ENCODE results near the gene OR6N1. TPM values are rescaled to one million over a fixed set of nuclear protein-coding genes. Genes with fewer than 3 reads are reported as not detected.

OR6N1 gene
- polyA plus RNA-seq, 3 donors, result not detected

GRCh38 chr1:158728510-158729225, 43.3 kb downstream of the OR6N1 start:
- Histone ChIP-seq H3K4me3 (replicated peaks in 1 of 3; ENCODE audit: low read depth in 2 of 3, low read length in 3 of 3) (no peak overlapping the region), H3K9me3 (replicated peaks in 1 of 2; ENCODE audit: control insufficient read depth in 1 of 2, insufficient read depth in 1 of 2, low read length in 2 of 2) (no peaks in the 10 kb centered on the region), H3K27ac (ENCODE audit: low read depth in 1 of 2, low read length in 2 of 2) (no peak overlapping the region), H4K20me1 (ENCODE audit: insufficient read depth, low read length) (no peaks in the 10 kb centered on the region), H3K36me3 (replicated peaks in 1 of 2; ENCODE audit: control insufficient read depth in 1 of 2, insufficient read depth in 2 of 2, low read length in 2 of 2) (no peaks in the 10 kb centered on the region), H3K27me3 (ENCODE audit: control insufficient read depth in 2 of 2, insufficient read depth in 2 of 2, low read length in 2 of 2) (no peaks in the 10 kb centered on the region), H3K9ac (ENCODE audit: insufficient read depth, low read length, poor library complexity, severe bottlenecking) (no peak overlapping the region), H3K4me1 (ENCODE audit: control insufficient read depth in 1 of 2, insufficient read depth in 2 of 2, low read length in 2 of 2) (peaks cover 3 to 14% of the 10 kb centered on the region in 2 donors), H3K79me2 (ENCODE audit: insufficient read depth, low read length) (no peaks in the 10 kb centered on the region), H3K4me2 (replicated peaks; ENCODE audit: extremely low read depth, low read length, poor library complexity, severe bottlenecking) (no peak overlapping the region), H2AFZ (ENCODE audit: insufficient read depth, low read depth, low read length, poor library complexity, severe bottlenecking) (no peak overlapping the region)
- DNase-seq, result no peak
- no peak overlapping the region for H3K4me3 Mint-ChIP-seq
- peaks cover 17% of the 10 kb centered on the region for H3K4me1 Mint-ChIP-seq
- H3K36me3 Mint-ChIP-seq, result no peaks in the 10 kb centered on the region
- H3K9me3 Mint-ChIP-seq, result peaks cover 0 to 2% (median 0%) of the 10 kb centered on the region in 7 donors
- H3K27me3 Mint-ChIP-seq (ENCODE audit: low read depth in 3 of 3), result no peaks in the 10 kb centered on the region
- intact Hi-C loops (cut with micrococcal nuclease), result no loop called here
- no peak for TF ChIP-seq CTCF (IDR thresholded peaks at IDR 0.05)
- no CpG with 5 or more reads among the region's 3 CpGs for WGBS (ENCODE audit: insufficient coverage)
- peak overlapping the region in 1 of 7 donors; percentile 43 for H3K27ac Mint-ChIP-seq

GRCh38 chr1:158724442-158724841, 47.6 kb downstream of the OR6N1 start:
- no peak overlapping the region for H3K27ac Mint-ChIP-seq
- H3K9me3 Mint-ChIP-seq, result peaks cover 0 to 3% (median 0%) of the 10 kb centered on the region in 7 donors
- TF ChIP-seq CTCF (IDR thresholded peaks at IDR 0.05), result no peak
- no peaks in the 10 kb centered on the region for H4K20me1 ChIP-seq (ENCODE audit: insufficient read depth, low read length)
- no peak overlapping the region for H2AFZ ChIP-seq (ENCODE audit: insufficient read depth, low read depth, low read length, poor library complexity, severe bottlenecking)
- WGBS (ENCODE audit: insufficient coverage), result 100% methylated on average over 4 of the region's 5 CpGs
- H3K9ac ChIP-seq (ENCODE audit: insufficient read depth, low read length, poor library complexity, severe bottlenecking), result no peak overlapping the region
- intact Hi-C loops (cut with micrococcal nuclease), result no loop called here
- H3K27me3 ChIP-seq (ENCODE audit: control insufficient read depth in 2 of 2, insufficient read depth in 2 of 2, low read length in 2 of 2), result no peaks in the 10 kb centered on the region
- H3K36me3 Mint-ChIP-seq, result no peaks in the 10 kb centered on the region
- no peak overlapping the region for H3K4me2 ChIP-seq (replicated peaks; ENCODE audit: extremely low read depth, low read length, poor library complexity, severe bottlenecking)
- no peak overlapping the region for H3K4me3 ChIP-seq (replicated peaks in 1 of 3; ENCODE audit: low read depth in 2 of 3, low read length in 3 of 3)
- peaks cover 0 to 2% of the 10 kb centered on the region in 2 donors for H3K4me1 ChIP-seq (ENCODE audit: control insufficient read depth in 1 of 2, insufficient read depth in 2 of 2, low read length in 2 of 2)
- H3K9me3 ChIP-seq (replicated peaks in 1 of 2; ENCODE audit: control insufficient read depth in 1 of 2, insufficient read depth in 1 of 2, low read length in 2 of 2), result no peaks in the 10 kb centered on the region
- no peaks in the 10 kb centered on the region for H3K27me3 Mint-ChIP-seq (ENCODE audit: low read depth in 3 of 3)
- no peak for DNase-seq
- H3K36me3 ChIP-seq (replicated peaks in 1 of 2; ENCODE audit: control insufficient read depth in 1 of 2, insufficient read depth in 2 of 2, low read length in 2 of 2), result no peaks in the 10 kb centered on the region
- peaks cover 7% of the 10 kb centered on the region for H3K4me1 Mint-ChIP-seq
- H3K4me3 Mint-ChIP-seq, result no peak overlapping the region
- H3K79me2 ChIP-seq (ENCODE audit: insufficient read depth, low read length), result no peaks in the 10 kb centered on the region
- H3K27ac ChIP-seq (ENCODE audit: low read depth in 1 of 2, low read length in 2 of 2), result no peak overlapping the region

All from CD14-positive monocyte (primary cell).